SU-DHL-6 (cell line): ENCODE measurements around the gene RNF5.

Experiments used
- H2AFZ ChIP-seq: fragments of 200-600 bp; sonication (generic); 2 replicates; pipeline ENCODE4 v1.6.1; 2014; ENCODE audit warnings: low read depth, mild to moderate bottlenecking, moderate library complexity, mixed read lengths, antibody characterized with exemption, low read length; ENCODE audit not compliant: severe bottlenecking
- H3F3A ChIP-seq: fragments of 200-600 bp; shearing (Covaris generic); 2 replicates; pipeline ENCODE4 v1.6.0; 2016; ENCODE audit warnings: antibody characterized with exemption, mild to moderate bottlenecking; ENCODE audit not compliant: insufficient read depth
- H3K27ac ChIP-seq: fragments of 200-600 bp; sonication (generic); 2 replicates; pipeline ENCODE4 v1.5.1; 2016; ENCODE audit warnings: low read depth, mild to moderate bottlenecking, low read length, moderate library complexity, mixed read lengths
- H3K27me3 ChIP-seq: fragments of 200-600 bp; sonication (generic), shearing (Covaris generic); 2 replicates; pipeline ENCODE4 v1.6.0; 2014; ENCODE audit warnings: mild to moderate bottlenecking, low read length
- H3K36me3 ChIP-seq: fragments of 200-600 bp; sonication (generic); 2 replicates; pipeline ENCODE4 v1.6.1; 2014; ENCODE audit warnings: mild to moderate bottlenecking, low read length, mixed read lengths
- H3K4me2 ChIP-seq: fragments of 300-600, 200-600 bp; shearing (Covaris generic), sonication (generic); 2 replicates; pipeline ENCODE4 v1.6.0; 2014; ENCODE audit warnings: low read length, low read depth, mild to moderate bottlenecking; ENCODE audit not compliant: poor library complexity, severe bottlenecking
- H3K4me3 ChIP-seq: fragments of 200-600 bp; sonication (generic); 2 replicates; pipeline ENCODE4 v1.5.1; 2014; ENCODE audit warnings: antibody characterized with exemption, low read length, mild to moderate bottlenecking, mixed read lengths; ENCODE audit not compliant: insufficient read depth, poor library complexity, severe bottlenecking
- H3K79me2 ChIP-seq: fragments of 200-600 bp; sonication (generic); 2 replicates; pipeline ENCODE4 v1.6.1; 2014; ENCODE audit warnings: mild to moderate bottlenecking, low read length, moderate library complexity; ENCODE audit not compliant: insufficient read depth
- H3K9ac ChIP-seq: fragments of 200-600 bp; sonication (generic); 2 replicates; pipeline ENCODE4 v1.7.0; 2014; ENCODE audit warnings: mild to moderate bottlenecking, low read length
- H3K9me2 ChIP-seq: fragments of 200-600 bp; sonication (generic); replicated peaks from 2 replicates; pipeline ENCODE4 v1.6.1; 2014; ENCODE audit warnings: low read length; ENCODE audit not compliant: insufficient read depth
- H3K9me3 ChIP-seq: fragments of 200-600 bp; sonication (generic); 2 replicates; pipeline ENCODE4 v1.6.1; 2014; ENCODE audit warnings: low read length, mixed read lengths; ENCODE audit not compliant: insufficient read depth
- H4K20me1 ChIP-seq: fragments of 200-600 bp; sonication (generic); 2 replicates; pipeline ENCODE4 v1.6.1; 2014; ENCODE audit warnings: low read depth, mild to moderate bottlenecking, antibody characterized with exemption, low read length, moderate library complexity, mixed read lengths
- EZH2phosphoT487 ChIP-seq: fragments of 200-600 bp; sonication (generic), shearing (Covaris generic); conservative IDR thresholded peaks from 2 replicates; pipeline ENCODE4 v1.6.1; 2018; ENCODE audit warnings: mild to moderate bottlenecking, antibody characterized with exemption, low read length, moderate library complexity, mixed read lengths
- TF ChIP-seq, protein P1 (sequence below): fragments of 200-600 bp; sonication (generic); IDR thresholded peaks from one replicate; pipeline ENCODE4 v1.5.1; 2017; ENCODE audit warnings: antibody characterized with exemption, mild to moderate bottlenecking, low read length, moderate library complexity; ENCODE audit not compliant: insufficient read depth, poor library complexity, severe bottlenecking

Gene RNF5

DNA sequence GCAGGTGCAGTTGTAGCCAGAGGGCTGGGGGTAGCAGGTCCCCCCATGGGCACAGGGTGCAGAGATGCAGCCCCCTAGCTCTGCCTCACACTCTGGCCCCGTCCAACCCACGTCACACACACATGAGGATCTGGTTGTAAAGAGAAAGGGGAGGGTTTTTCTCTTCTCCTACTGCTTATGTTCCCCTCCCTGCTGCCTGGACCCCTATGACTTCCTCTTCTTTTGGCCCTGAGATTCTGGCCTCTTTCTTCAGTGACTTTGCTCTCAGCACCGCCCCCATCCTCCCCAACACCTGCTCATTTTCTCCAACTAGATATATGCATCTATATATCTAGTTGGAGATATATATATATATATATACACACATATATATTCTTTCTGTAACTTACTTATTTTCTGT is 35.9 kb downstream of the RNF5 start:
- Histone ChIP-seq H3F3A (no peaks in the 10 kb centered on the region), H3K27ac (no peak overlapping the region), H4K20me1 (no peaks in the 10 kb centered on the region), H3K79me2 (no peaks in the 10 kb centered on the region), H3K4me2 (no peak overlapping the region), H3K9me2 (no peaks in the 10 kb centered on the region), H3K9ac (no peak overlapping the region), H2AFZ (no peak overlapping the region), H3K4me3 (no peak overlapping the region), H3K27me3 (no peaks in the 10 kb centered on the region), H3K36me3 (no peaks in the 10 kb centered on the region), H3K9me3 (no peaks in the 10 kb centered on the region)
- TF ChIP-seq, protein P1, sequence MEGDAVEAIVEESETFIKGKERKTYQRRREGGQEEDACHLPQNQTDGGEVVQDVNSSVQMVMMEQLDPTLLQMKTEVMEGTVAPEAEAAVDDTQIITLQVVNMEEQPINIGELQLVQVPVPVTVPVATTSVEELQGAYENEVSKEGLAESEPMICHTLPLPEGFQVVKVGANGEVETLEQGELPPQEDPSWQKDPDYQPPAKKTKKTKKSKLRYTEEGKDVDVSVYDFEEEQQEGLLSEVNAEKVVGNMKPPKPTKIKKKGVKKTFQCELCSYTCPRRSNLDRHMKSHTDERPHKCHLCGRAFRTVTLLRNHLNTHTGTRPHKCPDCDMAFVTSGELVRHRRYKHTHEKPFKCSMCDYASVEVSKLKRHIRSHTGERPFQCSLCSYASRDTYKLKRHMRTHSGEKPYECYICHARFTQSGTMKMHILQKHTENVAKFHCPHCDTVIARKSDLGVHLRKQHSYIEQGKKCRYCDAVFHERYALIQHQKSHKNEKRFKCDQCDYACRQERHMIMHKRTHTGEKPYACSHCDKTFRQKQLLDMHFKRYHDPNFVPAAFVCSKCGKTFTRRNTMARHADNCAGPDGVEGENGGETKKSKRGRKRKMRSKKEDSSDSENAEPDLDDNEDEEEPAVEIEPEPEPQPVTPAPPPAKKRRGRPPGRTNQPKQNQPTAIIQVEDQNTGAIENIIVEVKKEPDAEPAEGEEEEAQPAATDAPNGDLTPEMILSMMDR = no peak

DNA sequence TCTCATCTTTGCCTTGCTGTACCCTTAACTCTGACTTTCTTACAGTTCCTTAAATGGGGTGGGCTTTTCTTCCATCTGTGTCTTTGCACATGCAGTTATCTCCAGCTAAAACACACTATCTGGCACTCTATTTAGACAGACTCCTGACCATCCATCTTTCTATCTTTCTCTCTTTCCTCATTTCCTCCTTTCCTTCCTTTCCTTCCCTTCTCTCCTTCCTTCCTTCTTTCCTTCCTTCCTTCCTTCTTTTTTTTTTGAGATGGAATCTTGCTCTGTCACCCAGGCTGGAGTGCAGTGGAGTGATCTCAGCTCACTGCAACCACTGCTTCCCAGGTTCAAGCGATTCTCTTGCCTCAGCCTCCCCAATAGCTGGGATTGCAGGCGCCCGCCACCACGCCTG is 37.4 kb downstream of the RNF5 start:
- Histone ChIP-seq H3K9ac (no peak overlapping the region), H3K4me3 (no peak overlapping the region), H3K9me2 (no peaks in the 10 kb centered on the region), H3K79me2 (no peaks in the 10 kb centered on the region), H4K20me1 (no peaks in the 10 kb centered on the region), H3K27me3 (no peaks in the 10 kb centered on the region), H3K9me3 (no peaks in the 10 kb centered on the region), H3K27ac (no peak overlapping the region), H3K4me2 (no peak overlapping the region), H3K36me3 (no peaks in the 10 kb centered on the region), H2AFZ (no peak overlapping the region), H3F3A (no peaks in the 10 kb centered on the region)
- TF ChIP-seq, protein P1 = no peak
- TF ChIP-seq EZH2phosphoT487 = no peak

DNA sequence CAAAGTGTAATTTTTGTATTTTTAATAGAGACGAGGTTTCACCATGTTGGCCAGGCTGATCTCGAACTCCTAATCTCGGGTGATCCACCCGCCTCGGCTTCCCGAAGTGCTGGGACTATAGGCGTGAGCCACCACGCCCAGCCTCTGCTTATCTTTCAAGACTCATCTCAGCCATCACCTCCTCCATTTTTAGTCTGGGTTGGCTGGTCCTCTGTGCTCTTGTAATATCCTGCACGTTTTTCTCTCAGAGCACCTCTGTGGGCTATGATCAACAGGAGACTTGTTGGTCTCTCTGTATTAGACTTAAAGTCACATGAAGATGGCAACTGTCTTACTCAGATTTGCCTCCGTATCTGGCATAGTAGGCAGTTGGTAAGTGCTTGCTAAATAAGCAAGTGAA is 38.1 kb downstream of the RNF5 start:
- H3K9me3 ChIP-seq = no peaks in the 10 kb centered on the region
- TF ChIP-seq, protein P1 = no peak
- no peak for TF ChIP-seq EZH2phosphoT487
- H3K4me3 ChIP-seq = no peak overlapping the region
- no peak overlapping the region for H3K27ac ChIP-seq
- H4K20me1 ChIP-seq = no peaks in the 10 kb centered on the region
- H3K27me3 ChIP-seq = no peaks in the 10 kb centered on the region
- no peaks in the 10 kb centered on the region for H3F3A ChIP-seq
- no peak overlapping the region for H3K9ac ChIP-seq
- H3K4me2 ChIP-seq = no peak overlapping the region
- H3K9me2 ChIP-seq = no peaks in the 10 kb centered on the region
- H3K79me2 ChIP-seq = no peaks in the 10 kb centered on the region
- H2AFZ ChIP-seq = no peak overlapping the region
- H3K36me3 ChIP-seq = no peaks in the 10 kb centered on the region

DNA sequence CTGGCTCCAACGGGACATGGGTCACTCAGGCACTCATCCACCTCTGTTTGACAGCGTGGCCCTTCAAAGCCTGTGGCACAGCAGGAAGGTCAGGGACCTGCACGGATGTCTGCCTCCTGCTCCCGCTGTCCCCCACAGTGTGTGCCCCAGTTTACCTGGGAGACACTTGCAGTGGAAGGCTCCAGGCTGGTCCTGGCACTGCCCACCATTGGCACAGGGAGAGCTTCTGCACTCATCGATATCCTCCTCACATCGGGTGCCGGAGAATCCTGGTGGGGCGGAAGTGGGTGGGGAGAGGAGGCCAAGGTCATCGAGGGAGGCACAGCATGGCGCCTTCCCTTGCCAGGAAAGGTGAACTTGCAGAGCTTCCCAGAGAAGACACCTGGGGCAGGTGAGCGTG is 38.8 kb downstream of the RNF5 start:
- no peak overlapping the region for H2AFZ ChIP-seq
- TF ChIP-seq EZH2phosphoT487 = no peak
- TF ChIP-seq, protein P1 = no peak

More for the DNA sequence above, 38.8 kb downstream of the RNF5 start:
- Histone ChIP-seq H3K36me3 (no peaks in the 10 kb centered on the region), H3F3A (no peaks in the 10 kb centered on the region), H3K9me3 (no peaks in the 10 kb centered on the region), H3K27ac (no peak overlapping the region), H4K20me1 (no peaks in the 10 kb centered on the region), H3K4me3 (no peak overlapping the region), H3K79me2 (no peaks in the 10 kb centered on the region), H3K4me2 (no peak overlapping the region), H3K9me2 (no peaks in the 10 kb centered on the region), H3K9ac (no peak overlapping the region), H3K27me3 (no peaks in the 10 kb centered on the region)
